ENCODE results near the gene RASAL1. TPM values are rescaled to one million over a fixed set of nuclear protein-coding genes. Genes with fewer than 3 reads are reported as not detected.

Gene RASAL1
- total and polyA plus RNA-seq, 2 donors (not counting 1 experiment from before 2014, with no cell fraction given): 0.10 to 11.0 TPM

DNA sequence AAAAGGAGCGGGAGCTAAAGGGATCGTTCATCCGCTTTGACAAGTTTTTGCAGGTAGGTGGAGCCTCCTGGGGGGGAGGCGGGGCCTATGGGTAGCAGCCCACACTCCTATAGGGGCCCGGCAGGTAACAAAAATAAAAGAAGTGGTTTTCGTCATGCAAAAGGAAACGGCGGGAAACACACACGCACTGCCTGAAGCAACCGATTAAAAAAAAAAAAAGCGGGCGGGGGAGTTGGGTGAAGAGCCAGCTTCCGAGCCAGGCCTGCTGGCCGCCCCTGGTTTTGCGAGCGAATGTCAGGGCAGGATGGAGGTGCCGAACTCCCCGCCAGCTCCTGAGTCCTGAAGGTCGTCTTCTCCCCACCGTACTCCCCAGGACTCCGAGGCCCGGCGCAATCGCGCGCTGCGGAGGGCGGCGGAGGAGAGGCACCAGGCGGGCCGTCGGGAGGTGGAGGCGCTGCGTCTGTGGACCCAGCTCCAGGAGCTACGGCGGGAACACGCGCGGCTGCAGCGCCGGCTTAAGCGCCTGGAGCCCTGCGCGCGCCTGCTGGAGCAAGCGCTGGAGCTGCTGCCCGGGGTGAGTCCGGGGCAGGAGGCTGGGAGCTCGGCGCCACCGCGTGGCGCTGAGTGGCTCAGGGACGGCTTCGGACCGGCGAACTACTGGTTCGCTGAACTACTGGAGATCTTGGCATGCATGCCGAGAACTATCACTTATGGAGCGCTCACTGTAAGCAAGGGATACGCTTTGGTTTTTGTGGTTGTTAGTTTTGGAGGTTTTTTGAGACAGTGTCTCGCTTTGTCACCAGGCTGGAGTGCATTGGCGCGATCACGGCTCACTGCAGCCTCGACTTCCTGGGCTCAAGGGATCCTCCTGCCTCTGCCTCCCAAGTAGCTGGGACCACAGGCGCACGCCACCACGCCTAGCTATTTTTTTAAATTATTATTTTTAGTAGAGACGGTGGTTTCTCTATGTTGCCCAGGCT lies 17.6 kb upstream of the RASAL1 start:
- peak overlapping the region; percentile 34 to 61 (median 56) for H3K4me3 ChIP-seq (ENCODE audit: control extremely low read depth in 1 of 5, extremely low read depth in 1 of 5, insufficient read depth in 1 of 5, low read depth in 2 of 5, low read length in 4 of 5)
- intact Hi-C loops (cut with micrococcal nuclease): loop anchor here (1.0 to 10.0 kb wide), 4 partner anchors 18 to 248 kb away; partner anchors contain the start of genes OAS1 and RASAL1

More for the DNA sequence above, 17.6 kb upstream of the RASAL1 start:
- 3% methylated on average over 62 of the region's 70 CpGs for WGBS (ENCODE audit: insufficient coverage)
- Histone ChIP-seq H3K4me1 (ENCODE audit: control insufficient read depth in 2 of 2, insufficient read depth in 2 of 2, low read length in 2 of 2) (peaks cover 15 to 32% of the 10 kb centered on the region in 2 donors), H3K27me3 (replicated peaks in 1 of 4; ENCODE audit: control extremely low read depth in 1 of 4, control insufficient read depth in 3 of 4, insufficient read depth in 4 of 4, low read length in 3 of 4) (peaks cover 0 to 25% (median 8%) of the 10 kb centered on the region in 4 experiments), H2AFZ (ENCODE audit: insufficient read depth, low read depth, low read length, poor library complexity, severe bottlenecking) (peak overlapping the region; percentile 80), H3K36me3 (replicated peaks in 1 of 2; ENCODE audit: control extremely low read depth in 1 of 2, control insufficient read depth in 1 of 2, extremely low read depth in 1 of 2, insufficient read depth in 2 of 2, low read length in 1 of 2) (no peaks in the 10 kb centered on the region), H4K20me1 (ENCODE audit: control insufficient read depth, insufficient read depth, low read length, poor library complexity, severe bottlenecking) (peaks cover 9% of the 10 kb centered on the region), H3K4me2 (replicated peaks; ENCODE audit: low read depth, low read length, poor library complexity, severe bottlenecking) (peak overlapping the region; percentile 99), H3K9me3 (ENCODE audit: control extremely low read depth in 1 of 3, control insufficient read depth in 2 of 3, insufficient read depth in 1 of 3, low read length in 2 of 3) (no peaks in the 10 kb centered on the region), H3K27ac (ENCODE audit: low read length in 2 of 2) (no peak overlapping the region), H3K9ac (ENCODE audit: low read length) (peak overlapping the region; percentile 62), H3K79me2 (ENCODE audit: control insufficient read depth, insufficient read depth, low read length) (peaks cover 6% of the 10 kb centered on the region)
- peak; percentile 72 for DNase-seq
- TF ChIP-seq, protein P1, sequence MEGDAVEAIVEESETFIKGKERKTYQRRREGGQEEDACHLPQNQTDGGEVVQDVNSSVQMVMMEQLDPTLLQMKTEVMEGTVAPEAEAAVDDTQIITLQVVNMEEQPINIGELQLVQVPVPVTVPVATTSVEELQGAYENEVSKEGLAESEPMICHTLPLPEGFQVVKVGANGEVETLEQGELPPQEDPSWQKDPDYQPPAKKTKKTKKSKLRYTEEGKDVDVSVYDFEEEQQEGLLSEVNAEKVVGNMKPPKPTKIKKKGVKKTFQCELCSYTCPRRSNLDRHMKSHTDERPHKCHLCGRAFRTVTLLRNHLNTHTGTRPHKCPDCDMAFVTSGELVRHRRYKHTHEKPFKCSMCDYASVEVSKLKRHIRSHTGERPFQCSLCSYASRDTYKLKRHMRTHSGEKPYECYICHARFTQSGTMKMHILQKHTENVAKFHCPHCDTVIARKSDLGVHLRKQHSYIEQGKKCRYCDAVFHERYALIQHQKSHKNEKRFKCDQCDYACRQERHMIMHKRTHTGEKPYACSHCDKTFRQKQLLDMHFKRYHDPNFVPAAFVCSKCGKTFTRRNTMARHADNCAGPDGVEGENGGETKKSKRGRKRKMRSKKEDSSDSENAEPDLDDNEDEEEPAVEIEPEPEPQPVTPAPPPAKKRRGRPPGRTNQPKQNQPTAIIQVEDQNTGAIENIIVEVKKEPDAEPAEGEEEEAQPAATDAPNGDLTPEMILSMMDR (IDR thresholded peaks at IDR 0.05): peak; percentile 23
- TF ChIP-seq EZH2 (IDR thresholded peaks at IDR 0.05; ENCODE audit: borderline replicate concordance, insufficient read depth, low read depth, low read length, poor library complexity, severe bottlenecking): no peak
- Mint-ChIP-seq H3K9me3 (ENCODE audit: insufficient read depth) (no peaks in the 10 kb centered on the region), H3K27me3 (peaks cover 6% of the 10 kb centered on the region), H3K4me1 (peaks cover 26% of the 10 kb centered on the region), H3K27ac (no peak overlapping the region), H3K4me3 (peak overlapping the region; percentile 88)
- ChIA-PET POLR2A (interaction anchor here (0.7 to 1.2 kb wide), 6 partner anchors 8 to 77 kb away, joined by 3 to 6 read pairs (median 3); partner anchors contain the start of gene TPCN1), CTCF (interaction anchor here (0.5 to 7.4 kb wide), 30 partner anchors 8 to 253 kb away, joined by 3 to 73 read pairs (median 5); partner anchors contain the start of genes DTX1, OAS2 and RASAL1)
- peak; percentile 73 for ATAC-seq (ENCODE audit: low read depth)
